Body of pancreas (tissue), 4 donors: ENCODE data around the gene RBMS1. TPM values are rescaled to one million over a fixed set of nuclear protein-coding genes. Genes with fewer than 3 reads are reported as not detected.

Source experiments
- ATAC-seq: fragments of 150-250 bp; one replicate; pipeline ENCODE4 v1.9.1; 2016
- DNase-seq, 4 donors: peaks; one replicate each; pipeline ENCODE4 v3.0.0-alpha.2; 2019
- H3K27ac ChIP-seq, 4 donors: fragments of 200-600 bp; sonication (generic); 1 replicate in 3 of 4; 2 replicates in 1 of 4; pipeline versions ENCODE4 v1.5.1 to v1.6.1; 2016 to 2019; ENCODE audit warnings: mild to moderate bottlenecking in 1 of 4, mixed read lengths in 1 of 4, moderate library complexity in 1 of 4
- H3K27me3 ChIP-seq, 2 donors: fragments of 200-600 bp; sonication (generic); one replicate each; pipeline ENCODE4 v1.6.0; 2016; ENCODE audit warnings: mild to moderate bottlenecking in 1 of 2
- H3K36me3 ChIP-seq, 2 donors: fragments of 200-600 bp; sonication (generic); replicated peaks in 1 of 2; 2 replicates each; pipeline ENCODE4 v1.5.1; 2016; ENCODE audit warnings: low read depth in 2 of 2; ENCODE audit not compliant: insufficient read depth in 1 of 2
- H3K4me1 ChIP-seq: fragments of 200-600 bp; sonication (generic); one replicate; pipeline ENCODE4 v1.6.0; 2016
- H3K4me3 ChIP-seq, 2 donors: fragments of 200-600 bp; sonication (generic); 1 replicate in 1 of 2; 2 replicates in 1 of 2; pipeline ENCODE4 v1.5.1; 2016 to 2019
- H3K9me3 ChIP-seq, 3 donors: fragments of 200-600 bp; sonication (generic); 1 replicate in 2 of 3; 2 replicates in 1 of 3; pipeline ENCODE4 v1.5.1; 2016
- POLR2A ChIP-seq, 3 donors: fragments of 450-650 bp; IDR thresholded peaks; one replicate each; pipeline ENCODE4 v1.6.1; 2016; ENCODE audit warnings: antibody characterized with exemption in 3 of 3, mild to moderate bottlenecking in 2 of 3
- WGBS, 2 donors: methylation state at CpG; one replicate each; pipeline ENCODE4 v1.1.5; 2017; 5-methylcytosine and 5-hydroxymethylcytosine counted together
- intact Hi-C: fragments of 100-400 bp; cut with DNase I; formaldehyde crosslinking; loops from one replicate; pipeline ENCODE4 v1.15.1; 2023
- total RNA-seq, 2 donors: library from RNA; depleted of rRNA; stranded (reverse); fragments of >200 nt; gene quantifications; one replicate each; pipeline ENCODE4 v1.1.0, GENCODE V29; 2016
- TF ChIP-seq, protein P1 (sequence below), 7 experiments: fragments of 450-650 bp in 4 of 7; fragments of 200-600 bp in 3 of 7; sonication (generic) in 3 of 7; IDR thresholded peaks; one replicate each; pipeline ENCODE4 v1.5.1; 2016 to 2019; ENCODE audit warnings: antibody characterized with exemption in 7 of 7

Gene RBMS1
- total RNA-seq, 2 donors from 2014 or later, result 21.3 to 23.7 TPM

GRCh38 chr2:160270571-160271113, 223.0 kb downstream of the RBMS1 start:
- Histone ChIP-seq H3K36me3 (no peaks in the 10 kb centered on the region), H3K27me3 (no peaks in the 10 kb centered on the region), H3K4me1 (peaks cover 73% of the 10 kb centered on the region), H3K27ac (peak overlapping the region; percentile 95 to 97 (median 96)), H3K9me3 (no peaks in the 10 kb centered on the region), H3K4me3 (no peak overlapping the region)
- peak; percentile 42 for ATAC-seq
- TF ChIP-seq, protein P1, sequence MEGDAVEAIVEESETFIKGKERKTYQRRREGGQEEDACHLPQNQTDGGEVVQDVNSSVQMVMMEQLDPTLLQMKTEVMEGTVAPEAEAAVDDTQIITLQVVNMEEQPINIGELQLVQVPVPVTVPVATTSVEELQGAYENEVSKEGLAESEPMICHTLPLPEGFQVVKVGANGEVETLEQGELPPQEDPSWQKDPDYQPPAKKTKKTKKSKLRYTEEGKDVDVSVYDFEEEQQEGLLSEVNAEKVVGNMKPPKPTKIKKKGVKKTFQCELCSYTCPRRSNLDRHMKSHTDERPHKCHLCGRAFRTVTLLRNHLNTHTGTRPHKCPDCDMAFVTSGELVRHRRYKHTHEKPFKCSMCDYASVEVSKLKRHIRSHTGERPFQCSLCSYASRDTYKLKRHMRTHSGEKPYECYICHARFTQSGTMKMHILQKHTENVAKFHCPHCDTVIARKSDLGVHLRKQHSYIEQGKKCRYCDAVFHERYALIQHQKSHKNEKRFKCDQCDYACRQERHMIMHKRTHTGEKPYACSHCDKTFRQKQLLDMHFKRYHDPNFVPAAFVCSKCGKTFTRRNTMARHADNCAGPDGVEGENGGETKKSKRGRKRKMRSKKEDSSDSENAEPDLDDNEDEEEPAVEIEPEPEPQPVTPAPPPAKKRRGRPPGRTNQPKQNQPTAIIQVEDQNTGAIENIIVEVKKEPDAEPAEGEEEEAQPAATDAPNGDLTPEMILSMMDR (IDR thresholded peaks at IDR 0.05), result peak in 2 of 7 experiments; percentile 19 to 40
- TF ChIP-seq POLR2A (IDR thresholded peaks at IDR 0.05), result no peak
- intact Hi-C loops, result no loop called here
- DNase-seq, result no peak
- 29 to 30% methylated on average over 15 of the region's 15 CpGs for WGBS, 2 donors

GRCh38 chr2:160269803-160270570, 223.6 kb downstream of the RBMS1 start:
- H3K4me1 ChIP-seq, result peaks cover 67% of the 10 kb centered on the region
- DNase-seq, result peak; percentile 85 to 90 (median 86)
- peak overlapping the region; percentile 95 to 97 (median 96) for H3K27ac ChIP-seq
- intact Hi-C loops, result no loop called here
- peak overlapping the region in 1 of 2 donors; percentile 3 for H3K4me3 ChIP-seq
- 1 to 2% methylated on average over 30 to 53 of the region's 53 CpGs for WGBS, 2 donors
- ATAC-seq, result peak; percentile 84
- TF ChIP-seq, protein P1 (IDR thresholded peaks at IDR 0.05), result peak in 6 of 7 experiments; percentile 48 to 83 (median 70)
- TF ChIP-seq POLR2A (IDR thresholded peaks at IDR 0.05), result peak; percentile 74 to 88 (median 85)
- H3K9me3 ChIP-seq, result no peaks in the 10 kb centered on the region
- H3K27me3 ChIP-seq, result no peaks in the 10 kb centered on the region
- H3K36me3 ChIP-seq, result no peaks in the 10 kb centered on the region

DNA sequence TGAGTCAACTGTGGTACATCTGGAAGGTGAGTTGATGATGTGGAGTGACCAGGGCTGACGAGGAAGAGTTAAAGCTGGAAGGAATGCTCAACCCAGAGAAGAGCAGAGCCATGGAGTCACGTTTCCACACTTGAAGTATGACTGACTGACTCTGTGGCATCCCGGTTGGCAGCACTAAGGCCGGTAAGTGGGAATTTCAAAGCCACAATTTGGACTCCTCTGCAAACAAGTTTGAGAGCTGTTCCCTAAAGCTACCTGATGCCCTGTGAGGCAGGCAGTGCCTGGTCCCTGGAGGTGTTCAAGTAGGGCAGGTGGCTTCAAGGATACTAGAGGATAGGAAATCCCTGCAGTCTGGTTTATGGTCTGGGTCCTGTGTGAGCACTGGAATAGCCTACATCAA, 224.2 kb downstream of the RBMS1 start:
- Histone ChIP-seq H3K27me3 (no peaks in the 10 kb centered on the region), H3K9me3 (no peaks in the 10 kb centered on the region), H3K36me3 (no peaks in the 10 kb centered on the region), H3K27ac (peak overlapping the region; percentile 95 to 97 (median 96)), H3K4me1 (peaks cover 62% of the 10 kb centered on the region), H3K4me3 (no peak overlapping the region)
- 26 to 36% methylated on average over 4 of the region's 4 CpGs for WGBS, 2 donors
- TF ChIP-seq POLR2A (IDR thresholded peaks at IDR 0.05), result no peak
- TF ChIP-seq, protein P1 (IDR thresholded peaks at IDR 0.05), result no peak
- DNase-seq (no peak), ATAC-seq (peak; percentile 1)
- intact Hi-C loops, result no loop called here

DNA sequence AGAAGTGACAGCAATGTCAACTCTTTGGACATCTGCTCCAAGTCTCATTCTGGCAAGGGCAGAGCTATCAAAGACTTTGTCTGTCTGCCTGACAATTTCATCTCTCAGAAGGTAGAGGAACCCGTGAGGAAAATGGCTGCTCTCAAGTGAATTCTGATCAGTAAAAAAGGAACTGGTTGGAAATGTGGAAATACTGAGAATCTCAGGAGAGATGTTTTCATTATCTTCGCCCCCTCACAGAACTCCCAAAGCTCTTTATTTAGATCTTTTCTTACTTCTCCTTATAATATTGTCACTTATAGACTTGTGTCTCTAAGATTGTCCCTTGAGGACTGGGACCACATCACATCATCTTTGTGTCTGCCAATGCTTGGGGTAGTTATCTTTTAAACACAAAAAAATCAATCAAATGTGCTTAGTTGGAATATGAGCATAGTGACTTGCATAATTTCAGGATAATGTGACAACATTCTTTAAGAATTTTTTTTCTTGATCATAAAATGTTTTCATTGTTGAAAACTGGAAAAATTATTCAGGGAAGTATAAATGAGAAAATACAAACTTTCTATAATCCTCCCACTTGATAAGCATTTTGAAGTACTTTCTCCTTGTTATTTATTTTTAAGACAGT, 225.3 kb downstream of the RBMS1 start:
- intact Hi-C loops, result no loop called here

More for the DNA sequence above, 225.3 kb downstream of the RBMS1 start:
- no peak overlapping the region for H3K4me3 ChIP-seq
- DNase-seq (no peak), ATAC-seq (no peak)
- peak overlapping the region; percentile 95 to 97 (median 96) for H3K27ac ChIP-seq
- H3K36me3 ChIP-seq, result no peaks in the 10 kb centered on the region
- no peaks in the 10 kb centered on the region for H3K27me3 ChIP-seq
- TF ChIP-seq, protein P1 (IDR thresholded peaks at IDR 0.05), result no peak
- TF ChIP-seq POLR2A (IDR thresholded peaks at IDR 0.05), result no peak
- peaks cover 62% of the 10 kb centered on the region for H3K4me1 ChIP-seq
- WGBS, 2 donors, result 54 to 62% methylated on average over 2 of the region's 2 CpGs
- H3K9me3 ChIP-seq, result no peaks in the 10 kb centered on the region
